ENCODE data around the gene CACNA2D1.

The CACNA2D1 gene

DNA sequence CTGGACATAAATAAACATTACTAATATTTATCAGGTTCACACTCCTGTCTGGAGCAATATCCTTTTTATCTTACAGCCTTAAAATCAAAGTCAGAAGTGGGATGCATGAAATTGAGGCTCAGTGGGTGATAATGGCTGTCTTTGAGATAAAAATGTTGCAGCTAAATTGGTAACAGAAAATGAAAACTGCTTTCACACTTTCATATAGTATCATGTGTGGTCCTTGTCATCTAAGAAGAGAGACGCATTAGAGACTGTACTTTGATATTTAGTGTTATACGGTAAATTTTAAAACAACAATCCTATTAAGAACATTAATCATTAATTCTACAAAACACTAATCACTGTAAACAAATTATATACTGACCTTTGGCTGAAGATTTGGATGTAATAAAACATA is 438.5 kb downstream of the CACNA2D1 start:
- no peaks in the 10 kb centered on the region for H3K36me3 ChIP-seq (ENCODE audit: control insufficient read depth, insufficient read depth, low read length)
- no peak overlapping the region for H3K4me3 ChIP-seq (ENCODE audit: insufficient read depth, low read depth, low read length)
- H3K4me1 ChIP-seq (ENCODE audit: control insufficient read depth, insufficient read depth, low read length) = no peaks in the 10 kb centered on the region
- H3K27ac ChIP-seq (ENCODE audit: insufficient read depth, low read depth, low read length, poor library complexity, severe bottlenecking) = no peak overlapping the region
- 86% methylated on average over 2 of the region's 2 CpGs; no CpG with 5 or more reads in 1 of the 2 experiments for WGBS, 2 experiments
- no peaks in the 10 kb centered on the region for H3K9me3 ChIP-seq (ENCODE audit: control insufficient read depth, low read length)
- no peaks in the 10 kb centered on the region for H3K27me3 ChIP-seq (ENCODE audit: control insufficient read depth, insufficient read depth, low read length, poor library complexity, severe bottlenecking)

DNA sequence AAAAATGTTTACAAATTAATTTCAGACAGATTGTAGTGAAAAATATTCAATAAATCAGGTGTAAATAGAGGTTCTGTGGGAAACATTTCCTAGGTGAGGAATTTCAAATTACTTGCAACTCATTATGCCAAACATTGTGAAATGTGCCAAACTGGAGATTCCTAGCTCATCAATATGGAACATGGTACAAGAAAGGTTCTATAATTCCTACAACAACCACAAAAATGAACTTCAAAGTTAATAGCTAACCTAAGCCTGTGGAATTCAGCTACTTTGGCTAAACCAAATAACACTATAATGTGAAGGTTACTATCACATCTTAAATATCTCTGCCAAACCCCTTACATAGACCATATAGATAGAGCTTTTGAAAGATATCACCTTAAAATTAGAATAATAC is 450.4 kb downstream of the CACNA2D1 start:
- no peaks in the 10 kb centered on the region for H3K36me3 ChIP-seq (ENCODE audit: control insufficient read depth, insufficient read depth, low read length)
- H3K9me3 ChIP-seq (ENCODE audit: control insufficient read depth, low read length) = no peaks in the 10 kb centered on the region
- H3K4me3 ChIP-seq (ENCODE audit: insufficient read depth, low read depth, low read length) = no peak overlapping the region
- H3K27me3 ChIP-seq (ENCODE audit: control insufficient read depth, insufficient read depth, low read length, poor library complexity, severe bottlenecking) = no peaks in the 10 kb centered on the region
- no peaks in the 10 kb centered on the region for H3K4me1 ChIP-seq (ENCODE audit: control insufficient read depth, insufficient read depth, low read length)
- no peak overlapping the region for H3K27ac ChIP-seq (ENCODE audit: insufficient read depth, low read depth, low read length, poor library complexity, severe bottlenecking)

DNA sequence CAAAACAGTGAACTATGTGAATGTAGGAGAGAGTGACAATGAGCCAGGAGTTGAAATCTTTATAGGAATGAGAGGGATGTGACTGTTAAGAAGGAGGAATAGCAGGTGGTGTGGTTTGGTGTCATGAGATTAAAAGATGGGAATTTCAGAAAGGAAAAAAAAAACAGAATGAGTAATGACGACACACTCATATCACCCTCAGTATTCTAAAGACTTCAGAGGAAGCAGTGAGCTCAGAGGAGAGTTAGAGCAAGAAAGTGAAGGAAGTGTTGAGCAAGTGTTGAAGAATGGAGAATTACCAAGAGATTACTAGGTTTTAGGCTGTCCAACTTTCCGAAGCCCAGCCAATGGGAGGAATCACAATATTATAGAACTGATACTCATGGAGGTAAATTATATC is 453.2 kb downstream of the CACNA2D1 start:
- no peak overlapping the region for H3K27ac ChIP-seq (ENCODE audit: insufficient read depth, low read depth, low read length, poor library complexity, severe bottlenecking)
- H3K27me3 ChIP-seq (ENCODE audit: control insufficient read depth, insufficient read depth, low read length, poor library complexity, severe bottlenecking) = no peaks in the 10 kb centered on the region
- no peaks in the 10 kb centered on the region for H3K9me3 ChIP-seq (ENCODE audit: control insufficient read depth, low read length)
- H3K4me1 ChIP-seq (ENCODE audit: control insufficient read depth, insufficient read depth, low read length) = no peaks in the 10 kb centered on the region
- 100% methylated on average over 1 of the region's 2 CpGs; no CpG with 5 or more reads in 1 of the 2 experiments for WGBS, 2 experiments
- no peaks in the 10 kb centered on the region for H3K36me3 ChIP-seq (ENCODE audit: control insufficient read depth, insufficient read depth, low read length)
- H3K4me3 ChIP-seq (ENCODE audit: insufficient read depth, low read depth, low read length) = no peak overlapping the region

DNA sequence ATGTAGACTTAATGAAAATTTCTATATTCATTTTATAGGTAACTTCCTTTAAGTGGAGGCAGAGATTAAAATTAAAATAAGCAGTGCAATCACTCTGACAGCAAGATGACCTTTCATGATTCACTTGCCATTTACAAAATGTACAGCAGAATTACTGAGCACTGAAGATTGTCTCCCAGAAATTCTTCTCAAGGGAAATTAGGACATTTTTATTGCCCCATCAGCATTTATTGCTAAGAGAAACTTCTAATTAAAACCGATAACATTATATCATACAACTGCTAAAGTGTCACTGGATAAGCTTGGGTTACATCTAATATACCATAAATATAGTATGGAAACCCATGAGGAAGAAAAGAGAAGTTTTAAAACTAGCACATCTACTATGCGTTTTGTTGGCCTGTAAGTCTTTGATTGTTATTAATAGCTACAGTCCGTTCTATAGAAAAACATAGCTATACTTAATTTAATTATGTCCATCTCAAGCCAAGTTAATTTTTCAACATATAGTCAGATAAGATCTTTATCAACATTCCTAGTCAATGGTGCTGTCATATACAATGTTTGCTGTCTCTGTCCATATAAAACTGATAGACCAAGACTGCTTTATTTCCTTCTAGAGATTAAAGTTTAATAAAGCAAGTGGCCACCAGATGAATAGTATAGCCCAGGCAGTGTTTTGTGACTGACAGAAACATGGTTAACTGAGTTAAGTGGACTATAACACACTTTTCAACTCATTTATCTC is 456.7 kb downstream of the CACNA2D1 start:
- Histone ChIP-seq H3K9me3 (ENCODE audit: control insufficient read depth, low read length) (no peaks in the 10 kb centered on the region), H3K4me3 (ENCODE audit: insufficient read depth, low read depth, low read length) (no peak overlapping the region), H3K27me3 (ENCODE audit: control insufficient read depth, insufficient read depth, low read length, poor library complexity, severe bottlenecking) (no peaks in the 10 kb centered on the region), H3K4me1 (ENCODE audit: control insufficient read depth, insufficient read depth, low read length) (no peaks in the 10 kb centered on the region), H3K27ac (ENCODE audit: insufficient read depth, low read depth, low read length, poor library complexity, severe bottlenecking) (no peak overlapping the region), H3K36me3 (ENCODE audit: control insufficient read depth, insufficient read depth, low read length) (no peaks in the 10 kb centered on the region)
- 100% methylated on average over 1 of the region's 3 CpGs for WGBS, 2 experiments

DNA sequence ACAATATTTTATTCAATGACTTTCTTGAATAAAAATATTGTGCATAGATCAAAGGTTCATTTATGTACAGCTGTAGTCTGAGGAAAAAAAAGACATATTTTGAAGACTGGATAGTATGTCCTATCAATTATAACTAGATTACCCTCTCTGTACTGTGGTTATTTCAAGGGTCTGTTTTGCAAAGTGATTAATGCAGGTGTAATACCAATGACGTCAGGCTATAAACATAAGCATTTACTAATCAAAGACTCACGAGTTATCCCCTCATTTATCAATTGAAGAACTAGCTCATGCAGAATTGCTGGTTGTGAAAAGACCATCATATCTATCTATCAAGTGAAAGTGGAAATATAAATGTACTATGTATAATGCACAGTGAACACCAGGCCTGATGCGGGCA is 460.2 kb downstream of the CACNA2D1 start:
- Histone ChIP-seq H3K4me1 (ENCODE audit: control insufficient read depth, insufficient read depth, low read length) (no peaks in the 10 kb centered on the region), H3K36me3 (ENCODE audit: control insufficient read depth, insufficient read depth, low read length) (no peaks in the 10 kb centered on the region), H3K27ac (ENCODE audit: insufficient read depth, low read depth, low read length, poor library complexity, severe bottlenecking) (no peak overlapping the region), H3K27me3 (ENCODE audit: control insufficient read depth, insufficient read depth, low read length, poor library complexity, severe bottlenecking) (no peaks in the 10 kb centered on the region), H3K9me3 (ENCODE audit: control insufficient read depth, low read length) (no peaks in the 10 kb centered on the region), H3K4me3 (ENCODE audit: insufficient read depth, low read depth, low read length) (no peak overlapping the region)
- WGBS, 2 experiments = 86 to 100% methylated on average over 2 to 3 of the region's 3 CpGs

DNA sequence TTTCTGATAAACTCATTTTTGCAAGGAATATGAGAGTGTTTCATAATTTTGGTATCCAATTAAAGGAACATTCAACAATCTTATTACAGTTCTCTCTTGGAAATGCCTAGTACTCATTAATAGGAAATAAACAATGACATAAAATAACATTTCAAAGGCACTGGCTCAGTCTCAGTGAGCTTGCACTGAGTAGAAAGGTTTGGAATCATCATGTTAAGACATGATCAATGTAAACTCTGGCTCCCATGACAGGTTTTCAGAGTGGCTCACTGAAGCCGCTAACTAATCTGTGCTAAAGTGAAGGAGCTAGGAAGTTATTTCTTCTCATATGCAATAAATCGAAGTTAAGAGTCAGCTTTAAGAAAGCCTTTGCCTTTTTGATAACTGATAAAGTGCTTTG is 470.5 kb downstream of the CACNA2D1 start:
- no peak overlapping the region for H3K27ac ChIP-seq (ENCODE audit: insufficient read depth, low read depth, low read length, poor library complexity, severe bottlenecking)
- no peaks in the 10 kb centered on the region for H3K4me1 ChIP-seq (ENCODE audit: control insufficient read depth, insufficient read depth, low read length)
- H3K27me3 ChIP-seq (ENCODE audit: control insufficient read depth, insufficient read depth, low read length, poor library complexity, severe bottlenecking) = no peaks in the 10 kb centered on the region
- H3K36me3 ChIP-seq (ENCODE audit: control insufficient read depth, insufficient read depth, low read length) = no peaks in the 10 kb centered on the region
- no peak overlapping the region for H3K4me3 ChIP-seq (ENCODE audit: insufficient read depth, low read depth, low read length)
- H3K9me3 ChIP-seq (ENCODE audit: control insufficient read depth, low read length) = no peaks in the 10 kb centered on the region
- 97 to 100% methylated on average over 1 to 2 of the region's 2 CpGs for WGBS, 2 experiments

DNA sequence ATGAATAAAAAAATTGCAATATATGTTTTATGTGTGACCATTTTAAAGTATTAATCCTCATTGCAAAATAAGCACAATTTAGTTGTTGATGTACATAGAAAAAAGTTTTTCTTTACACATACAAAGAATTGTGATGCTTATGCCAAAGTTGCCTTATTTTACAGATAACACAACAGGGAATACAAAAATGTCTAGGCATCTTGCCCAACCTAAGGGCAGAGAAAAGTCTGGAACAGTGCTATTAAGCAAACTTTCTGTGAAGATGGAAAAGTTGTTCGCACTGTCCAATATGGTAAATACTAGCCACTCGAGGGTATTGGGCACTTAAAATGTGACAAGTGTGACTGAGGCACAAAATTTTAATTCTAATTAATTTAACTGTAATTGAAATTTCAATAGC is 483.6 kb downstream of the CACNA2D1 start:
- Histone ChIP-seq H3K36me3 (ENCODE audit: control insufficient read depth, insufficient read depth, low read length) (no peaks in the 10 kb centered on the region), H3K9me3 (ENCODE audit: control insufficient read depth, low read length) (no peaks in the 10 kb centered on the region), H3K4me3 (ENCODE audit: insufficient read depth, low read depth, low read length) (no peak overlapping the region), H3K27ac (ENCODE audit: insufficient read depth, low read depth, low read length, poor library complexity, severe bottlenecking) (no peak overlapping the region), H3K4me1 (ENCODE audit: control insufficient read depth, insufficient read depth, low read length) (no peaks in the 10 kb centered on the region), H3K27me3 (ENCODE audit: control insufficient read depth, insufficient read depth, low read length, poor library complexity, severe bottlenecking) (no peaks in the 10 kb centered on the region)
- WGBS, 2 experiments = 90 to 95% methylated on average over 2 of the region's 2 CpGs

DNA sequence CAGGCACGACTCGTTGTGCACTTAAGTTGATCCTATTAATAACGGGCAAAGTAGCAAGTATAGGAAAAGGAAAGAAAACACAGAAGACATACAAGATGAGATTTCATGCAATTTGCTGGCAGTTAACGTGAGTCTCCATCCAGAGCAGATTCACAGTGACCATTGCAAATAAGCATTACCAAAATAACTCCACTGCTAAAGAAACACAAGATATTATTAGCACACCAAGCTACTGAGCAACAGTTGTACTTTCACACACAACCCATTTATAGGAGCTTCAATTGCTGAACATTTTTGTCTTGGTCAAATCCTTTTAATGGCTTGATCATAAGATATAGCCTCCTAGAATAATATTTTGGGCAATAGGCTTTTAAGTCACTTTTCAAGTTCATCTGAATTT is 486.1 kb downstream of the CACNA2D1 start:
- H3K4me3 ChIP-seq (ENCODE audit: insufficient read depth, low read depth, low read length) = no peak overlapping the region
- H3K27ac ChIP-seq (ENCODE audit: insufficient read depth, low read depth, low read length, poor library complexity, severe bottlenecking) = no peak overlapping the region
- H3K27me3 ChIP-seq (ENCODE audit: control insufficient read depth, insufficient read depth, low read length, poor library complexity, severe bottlenecking) = no peaks in the 10 kb centered on the region
- no peaks in the 10 kb centered on the region for H3K9me3 ChIP-seq (ENCODE audit: control insufficient read depth, low read length)
- WGBS, 2 experiments = 92 to 94% methylated on average over 4 of the region's 4 CpGs
- no peaks in the 10 kb centered on the region for H3K4me1 ChIP-seq (ENCODE audit: control insufficient read depth, insufficient read depth, low read length)
- no peaks in the 10 kb centered on the region for H3K36me3 ChIP-seq (ENCODE audit: control insufficient read depth, insufficient read depth, low read length)

DNA sequence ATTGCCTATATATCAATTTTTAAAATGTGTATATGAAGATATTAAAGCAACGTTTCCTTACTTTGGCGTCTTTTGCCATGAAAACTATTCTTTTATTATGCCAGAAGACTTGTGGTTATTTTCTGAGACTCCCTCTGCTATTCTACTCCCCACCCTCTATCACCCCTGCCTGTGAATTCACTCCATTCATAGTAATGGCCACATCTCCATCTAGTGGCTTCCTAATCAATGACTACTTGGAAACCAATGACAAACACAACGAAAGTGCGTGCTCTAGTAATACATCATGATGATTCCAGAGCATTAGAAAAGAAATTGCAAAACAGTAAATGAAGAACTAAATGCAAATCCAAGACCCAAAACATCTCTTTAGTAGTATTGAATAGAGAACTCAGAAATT is 487.1 kb downstream of the CACNA2D1 start:
- Histone ChIP-seq H3K9me3 (ENCODE audit: control insufficient read depth, low read length) (no peaks in the 10 kb centered on the region), H3K27me3 (ENCODE audit: control insufficient read depth, insufficient read depth, low read length, poor library complexity, severe bottlenecking) (no peaks in the 10 kb centered on the region), H3K27ac (ENCODE audit: insufficient read depth, low read depth, low read length, poor library complexity, severe bottlenecking) (no peak overlapping the region), H3K4me3 (ENCODE audit: insufficient read depth, low read depth, low read length) (no peak overlapping the region), H3K36me3 (ENCODE audit: control insufficient read depth, insufficient read depth, low read length) (no peaks in the 10 kb centered on the region), H3K4me1 (ENCODE audit: control insufficient read depth, insufficient read depth, low read length) (no peaks in the 10 kb centered on the region)
- 70 to 74% methylated on average over 4 of the region's 4 CpGs for WGBS, 2 experiments

DNA sequence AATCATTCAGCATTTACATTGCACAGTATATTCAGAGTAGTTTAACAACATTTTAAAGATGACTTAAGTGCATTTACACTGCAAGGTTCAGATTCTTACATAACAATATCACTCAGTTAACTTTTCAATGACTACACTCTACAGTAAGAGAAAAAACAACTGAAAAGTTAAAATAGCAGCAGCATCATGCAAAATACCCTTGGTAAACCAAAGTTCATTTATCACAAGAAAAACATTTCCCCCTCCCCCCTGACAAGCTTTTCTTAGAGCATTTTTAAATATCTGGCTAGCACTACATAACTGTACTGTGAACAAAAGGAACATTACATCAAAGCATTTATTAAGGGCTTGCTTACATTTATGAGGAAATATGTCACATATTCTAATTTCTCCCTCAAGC is 494.3 kb downstream of the CACNA2D1 start:
- H3K4me1 ChIP-seq (ENCODE audit: control insufficient read depth, insufficient read depth, low read length) = no peaks in the 10 kb centered on the region
- H3K27ac ChIP-seq (ENCODE audit: insufficient read depth, low read depth, low read length, poor library complexity, severe bottlenecking) = no peak overlapping the region
- no peaks in the 10 kb centered on the region for H3K36me3 ChIP-seq (ENCODE audit: control insufficient read depth, insufficient read depth, low read length)
- no peaks in the 10 kb centered on the region for H3K9me3 ChIP-seq (ENCODE audit: control insufficient read depth, low read length)
- no peaks in the 10 kb centered on the region for H3K27me3 ChIP-seq (ENCODE audit: control insufficient read depth, insufficient read depth, low read length, poor library complexity, severe bottlenecking)
- H3K4me3 ChIP-seq (ENCODE audit: insufficient read depth, low read depth, low read length) = no peak overlapping the region

DNA sequence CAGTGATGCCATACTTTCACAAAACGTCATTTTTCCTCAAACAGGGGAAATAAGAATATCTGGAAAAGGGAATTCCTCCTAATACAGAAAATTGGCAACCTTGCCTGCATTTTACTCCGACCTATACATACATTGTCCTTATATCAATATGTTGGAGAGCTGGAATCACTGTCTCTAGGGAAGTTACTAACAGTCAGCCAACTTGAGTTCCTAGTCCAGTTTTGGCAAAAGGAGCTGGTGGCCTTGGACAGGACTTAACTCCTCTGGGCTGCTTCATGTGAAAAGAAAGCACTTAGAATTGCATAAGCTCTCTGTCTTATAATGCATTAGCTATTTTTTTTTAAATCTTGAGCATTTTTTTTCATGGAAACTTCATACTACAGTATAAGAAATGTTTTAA is 499.5 kb downstream of the CACNA2D1 start:
- H3K27ac ChIP-seq (ENCODE audit: insufficient read depth, low read depth, low read length, poor library complexity, severe bottlenecking) = no peak overlapping the region
- WGBS, 2 experiments = 80 to 87% methylated on average over 2 of the region's 2 CpGs
- H3K27me3 ChIP-seq (ENCODE audit: control insufficient read depth, insufficient read depth, low read length, poor library complexity, severe bottlenecking) = no peaks in the 10 kb centered on the region

More for the DNA sequence above, 499.5 kb downstream of the CACNA2D1 start:
- Histone ChIP-seq H3K4me3 (ENCODE audit: insufficient read depth, low read depth, low read length) (no peak overlapping the region), H3K4me1 (ENCODE audit: control insufficient read depth, insufficient read depth, low read length) (no peaks in the 10 kb centered on the region), H3K9me3 (ENCODE audit: control insufficient read depth, low read length) (no peaks in the 10 kb centered on the region), H3K36me3 (ENCODE audit: control insufficient read depth, insufficient read depth, low read length) (no peaks in the 10 kb centered on the region)
